ENCODE results near the gene ATRIP.

DNA sequence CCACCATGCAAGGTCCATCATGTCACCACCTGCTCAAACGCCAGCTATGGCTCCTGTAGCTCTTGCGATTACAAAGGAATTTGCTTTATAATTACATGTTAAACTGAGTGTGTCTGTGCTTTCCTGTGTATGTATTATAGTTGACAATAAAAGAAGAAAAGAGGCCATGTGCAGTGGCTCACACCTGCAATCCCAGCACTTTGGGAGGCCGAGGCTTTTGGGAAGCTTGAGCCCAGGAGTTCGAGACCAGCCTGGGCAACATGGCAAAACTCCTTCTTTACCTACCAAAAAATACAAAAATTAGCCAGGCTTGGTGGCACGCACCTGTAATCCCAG is 27.0 kb downstream of the ATRIP start:
- TF ChIP-seq FOSL2 (IDR thresholded peaks at IDR 0.05; ENCODE audit: borderline replicate concordance, low read depth) (no peak), NRF1 (IDR thresholded peaks at IDR 0.05; ENCODE audit: low read depth, low read length) (no peak), FOXM1 (IDR thresholded peaks at IDR 0.05; ENCODE audit: low read depth) (no peak), YY1 (IDR thresholded peaks at IDR 0.05; ENCODE audit: low read depth) (no peak), CTCF (IDR thresholded peaks at IDR 0.05) (no peak)
- TF ChIP-seq, protein P1, sequence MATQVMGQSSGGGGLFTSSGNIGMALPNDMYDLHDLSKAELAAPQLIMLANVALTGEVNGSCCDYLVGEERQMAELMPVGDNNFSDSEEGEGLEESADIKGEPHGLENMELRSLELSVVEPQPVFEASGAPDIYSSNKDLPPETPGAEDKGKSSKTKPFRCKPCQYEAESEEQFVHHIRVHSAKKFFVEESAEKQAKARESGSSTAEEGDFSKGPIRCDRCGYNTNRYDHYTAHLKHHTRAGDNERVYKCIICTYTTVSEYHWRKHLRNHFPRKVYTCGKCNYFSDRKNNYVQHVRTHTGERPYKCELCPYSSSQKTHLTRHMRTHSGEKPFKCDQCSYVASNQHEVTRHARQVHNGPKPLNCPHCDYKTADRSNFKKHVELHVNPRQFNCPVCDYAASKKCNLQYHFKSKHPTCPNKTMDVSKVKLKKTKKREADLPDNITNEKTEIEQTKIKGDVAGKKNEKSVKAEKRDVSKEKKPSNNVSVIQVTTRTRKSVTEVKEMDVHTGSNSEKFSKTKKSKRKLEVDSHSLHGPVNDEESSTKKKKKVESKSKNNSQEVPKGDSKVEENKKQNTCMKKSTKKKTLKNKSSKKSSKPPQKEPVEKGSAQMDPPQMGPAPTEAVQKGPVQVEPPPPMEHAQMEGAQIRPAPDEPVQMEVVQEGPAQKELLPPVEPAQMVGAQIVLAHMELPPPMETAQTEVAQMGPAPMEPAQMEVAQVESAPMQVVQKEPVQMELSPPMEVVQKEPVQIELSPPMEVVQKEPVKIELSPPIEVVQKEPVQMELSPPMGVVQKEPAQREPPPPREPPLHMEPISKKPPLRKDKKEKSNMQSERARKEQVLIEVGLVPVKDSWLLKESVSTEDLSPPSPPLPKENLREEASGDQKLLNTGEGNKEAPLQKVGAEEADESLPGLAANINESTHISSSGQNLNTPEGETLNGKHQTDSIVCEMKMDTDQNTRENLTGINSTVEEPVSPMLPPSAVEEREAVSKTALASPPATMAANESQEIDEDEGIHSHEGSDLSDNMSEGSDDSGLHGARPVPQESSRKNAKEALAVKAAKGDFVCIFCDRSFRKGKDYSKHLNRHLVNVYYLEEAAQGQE (IDR thresholded peaks at IDR 0.05; ENCODE audit: low read depth, low read length) = no peak
- TF ChIP-seq, protein P2, sequence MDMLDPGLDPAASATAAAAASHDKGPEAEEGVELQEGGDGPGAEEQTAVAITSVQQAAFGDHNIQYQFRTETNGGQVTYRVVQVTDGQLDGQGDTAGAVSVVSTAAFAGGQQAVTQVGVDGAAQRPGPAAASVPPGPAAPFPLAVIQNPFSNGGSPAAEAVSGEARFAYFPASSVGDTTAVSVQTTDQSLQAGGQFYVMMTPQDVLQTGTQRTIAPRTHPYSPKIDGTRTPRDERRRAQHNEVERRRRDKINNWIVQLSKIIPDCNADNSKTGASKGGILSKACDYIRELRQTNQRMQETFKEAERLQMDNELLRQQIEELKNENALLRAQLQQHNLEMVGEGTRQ (IDR thresholded peaks at IDR 0.05; ENCODE audit: borderline replicate concordance, low read depth, low read length) = no peak
- TF ChIP-seq, protein P3, sequence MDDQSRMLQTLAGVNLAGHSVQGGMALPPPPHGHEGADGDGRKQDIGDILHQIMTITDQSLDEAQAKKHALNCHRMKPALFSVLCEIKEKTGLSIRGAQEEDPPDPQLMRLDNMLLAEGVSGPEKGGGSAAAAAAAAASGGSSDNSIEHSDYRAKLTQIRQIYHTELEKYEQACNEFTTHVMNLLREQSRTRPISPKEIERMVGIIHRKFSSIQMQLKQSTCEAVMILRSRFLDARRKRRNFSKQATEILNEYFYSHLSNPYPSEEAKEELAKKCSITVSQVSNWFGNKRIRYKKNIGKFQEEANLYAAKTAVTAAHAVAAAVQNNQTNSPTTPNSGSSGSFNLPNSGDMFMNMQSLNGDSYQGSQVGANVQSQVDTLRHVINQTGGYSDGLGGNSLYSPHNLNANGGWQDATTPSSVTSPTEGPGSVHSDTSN (IDR thresholded peaks at IDR 0.05) = no peak
